GM18498 (cell line): ENCODE results near the gene SHOC2.

ENCODE experiments used
- ATAC-seq: cut with Tn5 transposase; IDR thresholded peaks from one replicate; pipeline ENCODE4 v1.9.1; 2021; ENCODE audit warnings: mild to moderate bottlenecking, moderate library complexity; ENCODE audit not compliant: unreplicated experiment

SHOC2 gene

DNA sequence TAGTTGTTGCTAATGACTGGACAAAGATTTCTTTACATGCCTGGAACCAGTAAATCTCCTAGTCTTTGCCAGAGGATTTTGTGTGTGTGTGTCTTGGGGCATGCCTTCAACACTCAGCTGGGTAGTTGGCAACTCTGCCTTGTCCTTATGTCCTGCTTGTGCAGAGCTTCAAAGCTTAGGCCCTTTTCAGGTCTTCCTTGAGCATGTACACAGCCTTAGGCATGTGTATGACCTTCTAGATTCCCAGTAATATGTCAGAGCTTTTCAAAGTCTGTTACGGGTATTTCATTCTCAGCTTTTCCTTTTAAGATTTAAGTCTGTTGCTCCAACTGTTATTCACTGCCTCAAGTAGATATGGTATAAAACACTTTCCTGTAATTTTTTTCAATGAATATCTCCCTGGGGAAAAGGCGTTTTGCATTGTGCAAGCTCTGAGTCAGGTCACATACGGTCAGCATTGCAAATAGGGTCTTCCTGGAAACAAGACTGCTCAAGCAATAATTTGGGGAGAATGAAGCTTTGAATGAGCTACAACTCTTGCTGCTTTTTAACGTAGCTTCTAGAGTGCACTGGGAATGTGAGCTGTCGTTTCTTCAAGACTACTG is 25.5 kb downstream of the SHOC2 start:
- no peak for ATAC-seq

DNA sequence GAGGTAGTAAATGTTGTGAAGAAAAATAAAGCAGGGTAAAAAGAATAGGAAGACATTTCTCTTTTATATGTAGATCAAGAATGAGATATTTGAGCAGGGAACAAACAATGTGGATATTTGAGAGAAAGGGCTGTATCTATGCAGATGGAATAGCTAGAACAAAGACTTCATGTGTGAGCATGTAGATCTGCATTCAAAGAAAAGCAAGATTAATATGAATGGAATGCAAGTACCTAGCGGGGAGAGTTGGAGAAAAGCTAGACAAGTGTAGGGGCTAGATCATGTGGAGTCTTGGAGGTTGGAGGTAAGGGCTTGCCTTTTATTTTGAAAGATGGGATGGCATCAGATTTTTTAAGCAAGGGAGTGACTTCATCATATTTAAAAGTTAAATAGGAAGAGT is 27.1 kb downstream of the SHOC2 start:
- ATAC-seq, result no peak

DNA sequence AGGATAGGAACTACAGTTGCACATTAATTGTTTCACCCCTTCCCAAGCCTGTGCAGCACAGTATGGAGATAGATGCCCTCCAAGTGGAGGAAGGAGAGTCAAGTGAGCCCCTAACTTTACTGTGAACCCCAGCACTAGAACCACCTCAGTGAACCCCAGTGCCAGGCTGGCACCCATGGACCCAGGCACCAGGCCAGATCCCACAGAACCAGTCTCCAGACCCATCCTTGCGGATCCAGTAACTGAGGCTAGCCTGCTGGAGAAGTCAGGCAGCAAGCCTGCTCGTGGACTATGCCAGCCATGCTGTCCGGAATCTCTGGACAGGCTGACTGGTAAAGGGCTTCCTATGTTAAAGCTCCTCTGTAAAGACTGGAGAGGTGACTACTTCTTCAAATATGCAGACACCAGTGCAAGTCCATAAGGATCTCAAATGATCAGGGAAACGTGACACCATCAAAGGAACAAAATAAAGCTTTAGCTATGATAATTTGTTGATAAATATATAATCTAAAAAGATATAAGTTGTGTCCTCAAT is 27.7 kb downstream of the SHOC2 start:
- no peak for ATAC-seq

DNA sequence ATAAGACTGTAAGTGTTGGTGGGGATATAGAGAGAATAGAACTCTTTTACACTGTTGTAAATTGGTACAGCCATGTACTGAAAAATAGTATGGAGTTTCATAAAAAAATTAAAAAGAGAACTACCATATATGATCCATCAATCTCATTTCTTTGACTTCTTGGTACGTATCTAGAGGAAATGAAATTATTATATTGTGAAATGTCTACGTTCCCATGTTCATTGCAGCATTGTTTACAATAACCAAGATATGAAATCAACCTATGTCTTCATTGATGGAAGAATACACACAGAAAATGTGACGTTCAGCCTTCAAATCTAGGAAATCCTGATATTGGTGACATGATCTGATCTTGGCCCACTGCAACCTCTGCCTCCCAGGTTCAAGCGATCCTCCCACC is 32.0 kb downstream of the SHOC2 start:
- ATAC-seq, result no peak

DNA sequence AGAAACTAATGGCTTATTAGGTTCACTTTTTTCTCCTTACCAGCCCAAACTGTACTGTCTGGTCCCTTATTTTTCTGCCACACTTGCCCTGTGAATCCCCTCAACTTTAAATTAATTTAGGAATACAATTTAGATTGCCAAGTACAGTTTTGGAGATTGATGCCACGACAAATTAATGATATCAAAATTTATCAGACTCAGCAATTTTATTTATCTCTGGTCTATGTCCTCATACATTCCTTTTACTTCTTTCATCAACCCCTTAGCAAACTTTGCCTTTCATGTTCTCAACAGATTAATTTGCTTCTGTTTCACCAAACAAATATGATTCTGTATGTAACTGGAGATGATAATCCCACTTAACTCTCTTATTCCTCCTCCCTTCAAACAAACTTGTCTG is 38.2 kb downstream of the SHOC2 start:
- no peak for ATAC-seq

DNA sequence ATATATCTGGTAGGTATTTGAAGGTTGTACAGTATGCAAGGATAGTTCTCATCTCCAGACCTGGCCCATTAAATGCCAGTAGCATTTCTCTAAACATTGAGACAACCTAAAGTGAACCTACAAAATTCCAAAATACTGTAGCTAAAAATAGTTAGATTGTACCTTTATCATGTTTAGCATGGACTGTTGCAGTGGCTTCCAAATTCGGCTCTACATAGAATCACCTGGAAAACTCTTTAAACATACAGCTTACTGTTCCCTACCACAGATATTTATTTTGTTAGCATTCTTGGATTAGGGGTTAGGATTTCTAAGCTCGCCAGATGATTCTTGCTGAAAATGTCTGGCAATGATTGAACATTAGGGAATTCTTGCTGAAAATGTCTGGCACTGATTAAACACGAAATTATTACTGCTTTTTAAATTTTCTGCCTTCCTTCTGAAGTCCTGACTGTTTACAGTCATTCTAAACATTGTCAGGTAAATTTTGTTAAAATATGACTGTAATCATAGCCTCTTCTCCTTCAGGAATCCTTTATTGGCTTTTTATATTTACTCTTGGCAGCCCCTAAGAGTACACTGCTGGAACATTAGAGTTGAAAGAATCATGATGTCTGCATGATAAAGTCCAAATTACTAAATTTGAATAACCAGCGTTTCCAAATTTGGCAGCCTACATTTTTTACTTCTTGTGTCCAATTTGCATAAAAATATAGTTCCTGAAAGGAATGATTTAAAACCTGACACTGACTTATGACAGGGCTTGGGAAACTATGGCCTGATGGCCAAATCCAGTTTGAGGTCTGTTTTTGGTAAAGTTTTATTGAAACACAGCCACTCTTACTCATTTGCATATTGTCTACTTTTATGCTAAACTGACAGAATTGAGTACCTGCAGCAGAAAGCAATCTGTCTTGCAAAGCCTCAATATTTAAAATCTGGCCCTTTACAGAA is 40.3 kb downstream of the SHOC2 start:
- ATAC-seq, result no peak

DNA sequence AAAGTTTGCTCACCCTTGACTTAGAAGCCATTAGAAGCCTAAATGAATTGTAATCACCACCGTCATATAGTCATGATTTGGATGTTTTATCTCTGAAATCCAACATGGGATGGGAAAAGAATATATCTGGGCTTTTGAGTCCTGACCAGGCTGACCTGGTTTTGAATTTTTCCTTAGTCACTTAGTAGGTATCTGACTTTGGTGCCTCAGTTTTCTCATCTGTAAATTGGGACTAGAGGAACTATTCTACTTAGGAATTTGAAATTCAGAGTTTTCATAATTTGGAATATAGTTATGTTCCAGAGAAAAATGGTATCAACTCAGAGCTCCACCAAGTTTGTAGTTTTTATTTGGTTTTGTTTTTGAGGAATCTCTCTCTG is 40.9 kb downstream of the SHOC2 start:
- no peak for ATAC-seq

DNA sequence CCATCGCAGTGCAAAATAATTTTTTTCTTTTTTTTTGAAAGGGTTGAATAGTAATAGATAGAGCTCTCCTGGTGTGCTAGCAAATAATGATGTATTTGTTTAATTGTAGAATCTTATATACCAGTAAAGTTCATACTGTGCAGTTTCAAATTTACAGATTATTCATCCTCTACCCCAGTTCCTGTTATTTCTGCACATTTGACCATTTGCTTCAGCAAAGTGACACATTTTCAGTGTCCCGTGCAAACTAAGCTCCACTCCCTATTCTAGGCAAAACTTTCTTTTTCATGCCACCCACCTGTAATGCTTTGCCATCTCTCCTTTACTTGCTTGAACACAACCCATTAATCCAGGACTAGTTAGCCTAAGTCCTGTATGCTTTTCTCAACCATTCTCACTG is 43.0 kb downstream of the SHOC2 start:
- no peak for ATAC-seq

DNA sequence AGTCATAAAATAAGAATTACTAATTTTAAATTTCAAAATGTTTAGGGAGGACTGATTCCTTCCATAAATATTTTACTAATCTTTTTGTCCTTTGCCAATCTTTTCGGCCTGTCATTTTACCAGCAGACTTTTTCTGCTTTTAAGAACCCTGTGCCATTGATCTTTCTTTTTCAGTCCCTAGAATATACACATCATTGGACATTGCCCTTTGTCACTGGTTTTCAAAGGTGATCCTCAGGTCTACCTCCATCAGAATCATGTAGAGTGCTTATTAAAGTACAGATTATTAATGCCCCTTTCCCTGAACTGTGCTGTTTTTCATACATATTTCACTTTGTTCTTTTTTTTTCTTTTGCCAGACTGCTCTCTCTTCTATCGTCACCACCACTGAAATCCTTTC is 43.8 kb downstream of the SHOC2 start:
- ATAC-seq, result no peak

DNA sequence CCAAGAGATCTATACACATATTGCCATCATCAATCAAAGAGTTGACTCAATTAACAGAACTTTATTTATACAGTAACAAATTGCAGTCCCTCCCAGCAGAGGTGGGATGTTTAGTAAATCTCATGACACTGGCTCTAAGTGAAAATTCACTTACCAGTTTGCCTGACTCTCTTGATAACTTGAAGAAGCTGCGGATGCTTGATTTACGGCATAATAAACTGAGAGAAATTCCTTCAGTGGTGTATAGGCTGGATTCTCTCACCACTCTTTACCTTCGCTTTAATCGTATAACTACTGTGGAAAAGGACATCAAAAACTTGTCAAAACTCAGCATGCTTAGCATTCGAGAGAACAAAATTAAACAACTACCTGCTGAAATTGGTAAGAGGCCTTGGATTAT is 45.3 kb downstream of the SHOC2 start:
- no peak for ATAC-seq

DNA sequence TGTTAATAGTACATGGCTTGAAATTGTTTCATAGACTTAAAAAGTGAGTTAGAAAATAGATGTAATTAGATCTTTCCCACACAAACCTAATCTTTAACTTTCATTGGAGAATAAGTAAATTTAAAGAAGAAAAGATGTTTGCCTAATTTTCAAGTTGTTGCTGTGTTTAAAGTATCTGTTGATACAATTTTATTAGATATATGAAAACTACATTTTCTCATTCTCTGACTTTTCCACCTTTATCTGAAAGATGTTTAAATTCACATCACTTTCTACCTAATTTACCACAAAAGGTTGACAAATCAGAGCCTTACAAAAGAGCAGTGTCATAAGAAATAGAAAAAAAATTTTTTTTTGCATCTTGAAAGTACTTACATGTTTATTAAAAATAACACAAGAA is 45.8 kb downstream of the SHOC2 start:
- no peak for ATAC-seq

DNA sequence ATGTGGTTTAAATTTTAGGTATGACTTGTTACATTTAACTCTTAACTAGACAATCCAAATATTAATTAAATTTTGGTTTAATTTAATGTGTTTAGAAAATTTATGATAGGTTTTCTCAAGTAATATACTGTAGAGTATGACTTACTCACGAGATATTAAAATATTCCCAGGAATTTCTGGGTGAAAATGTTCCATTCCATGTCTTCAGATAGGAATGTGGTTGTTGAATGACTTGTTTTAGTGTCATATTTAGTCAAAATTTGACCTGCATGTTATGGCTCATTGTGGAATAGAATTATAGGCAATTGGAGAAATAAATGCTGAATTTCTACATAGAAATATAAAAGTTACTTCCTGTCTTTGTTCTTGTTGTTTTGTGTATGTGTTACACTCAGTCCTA is 46.7 kb downstream of the SHOC2 start:
- ATAC-seq, result no peak

DNA sequence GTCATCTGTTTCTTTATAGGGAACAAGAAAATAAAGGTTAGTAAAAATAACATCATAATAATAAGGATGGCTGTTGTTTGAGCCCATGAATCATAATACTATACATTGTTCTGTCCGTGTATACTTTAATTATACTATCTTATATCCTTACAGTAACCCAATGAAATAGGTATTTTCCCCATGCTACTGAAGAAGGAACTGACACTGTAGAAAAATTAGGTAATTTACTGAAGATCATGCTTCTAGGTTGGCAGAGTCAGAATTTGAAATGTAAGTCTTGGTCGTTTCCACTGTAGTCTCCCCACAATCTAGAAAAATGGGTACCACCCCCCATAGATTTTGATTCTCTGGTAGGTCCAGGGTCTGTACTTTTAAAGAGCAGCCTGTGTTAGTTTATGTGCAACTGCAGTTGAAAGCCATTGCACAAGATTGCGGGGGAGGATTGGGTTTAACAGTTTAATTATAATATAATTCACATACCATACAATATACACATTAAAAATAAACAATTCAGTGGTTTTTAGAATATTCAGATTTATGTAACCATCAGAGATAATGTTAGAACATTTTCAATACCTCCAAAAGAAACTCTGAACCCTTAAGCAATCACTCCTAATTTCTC is 47.7 kb downstream of the SHOC2 start:
- no peak for ATAC-seq

DNA sequence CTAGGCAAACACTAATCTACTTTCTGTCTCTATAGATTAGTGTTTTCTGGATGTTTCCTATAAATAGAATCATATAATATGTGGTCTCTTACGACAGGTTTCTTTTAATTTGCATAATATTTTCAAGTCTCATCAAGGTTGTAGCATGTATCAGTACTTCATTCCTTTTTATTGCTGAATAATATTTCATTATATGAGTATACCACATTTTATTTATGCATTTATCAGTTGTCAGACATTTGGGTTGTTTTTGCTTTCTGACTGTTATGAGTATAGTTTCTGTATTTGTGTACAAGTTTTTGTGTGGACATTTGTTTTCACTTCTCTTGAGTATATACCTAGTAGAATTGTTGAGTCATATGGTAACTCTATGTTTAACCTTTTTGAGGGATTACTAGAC is 48.2 kb downstream of the SHOC2 start:
- peak; percentile 48 for ATAC-seq

DNA sequence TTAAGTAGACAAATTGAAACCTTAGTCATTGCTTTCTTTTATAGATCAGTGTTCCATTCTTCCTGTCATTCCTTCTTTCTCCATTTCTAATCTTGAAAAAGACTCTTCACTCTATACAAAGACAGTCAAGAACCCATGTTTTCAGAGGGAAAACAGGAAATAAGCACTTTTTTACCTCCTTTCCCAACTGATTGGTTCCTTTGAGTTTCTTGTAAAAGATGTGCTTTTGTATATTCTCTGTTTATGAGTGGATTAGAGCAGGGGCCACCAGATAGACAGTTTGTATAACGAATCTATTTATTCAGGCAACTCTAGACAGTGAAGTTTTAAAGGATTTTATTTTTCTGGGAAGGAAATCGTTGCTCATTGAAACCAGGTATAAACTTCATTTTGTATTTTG is 49.8 kb downstream of the SHOC2 start:
- ATAC-seq, result no peak

DNA sequence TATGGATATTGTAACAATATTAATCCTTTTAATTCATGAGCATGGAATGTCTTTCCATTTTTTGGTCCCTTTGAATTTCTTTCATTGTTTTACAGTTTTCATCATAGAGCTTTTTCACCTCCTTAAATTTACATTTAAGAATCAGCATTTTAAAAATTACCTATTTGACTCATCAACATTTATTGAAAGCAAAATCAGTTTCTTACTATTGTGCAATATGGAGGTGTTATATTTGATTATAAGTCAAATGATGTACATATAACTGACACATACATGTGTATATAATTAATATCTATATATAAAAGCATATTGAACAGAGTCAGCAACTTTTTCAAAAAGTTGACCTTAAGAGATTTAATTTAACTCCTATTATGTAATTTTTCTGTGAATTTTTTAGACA is 52.2 kb downstream of the SHOC2 start:
- ATAC-seq, result no peak

DNA sequence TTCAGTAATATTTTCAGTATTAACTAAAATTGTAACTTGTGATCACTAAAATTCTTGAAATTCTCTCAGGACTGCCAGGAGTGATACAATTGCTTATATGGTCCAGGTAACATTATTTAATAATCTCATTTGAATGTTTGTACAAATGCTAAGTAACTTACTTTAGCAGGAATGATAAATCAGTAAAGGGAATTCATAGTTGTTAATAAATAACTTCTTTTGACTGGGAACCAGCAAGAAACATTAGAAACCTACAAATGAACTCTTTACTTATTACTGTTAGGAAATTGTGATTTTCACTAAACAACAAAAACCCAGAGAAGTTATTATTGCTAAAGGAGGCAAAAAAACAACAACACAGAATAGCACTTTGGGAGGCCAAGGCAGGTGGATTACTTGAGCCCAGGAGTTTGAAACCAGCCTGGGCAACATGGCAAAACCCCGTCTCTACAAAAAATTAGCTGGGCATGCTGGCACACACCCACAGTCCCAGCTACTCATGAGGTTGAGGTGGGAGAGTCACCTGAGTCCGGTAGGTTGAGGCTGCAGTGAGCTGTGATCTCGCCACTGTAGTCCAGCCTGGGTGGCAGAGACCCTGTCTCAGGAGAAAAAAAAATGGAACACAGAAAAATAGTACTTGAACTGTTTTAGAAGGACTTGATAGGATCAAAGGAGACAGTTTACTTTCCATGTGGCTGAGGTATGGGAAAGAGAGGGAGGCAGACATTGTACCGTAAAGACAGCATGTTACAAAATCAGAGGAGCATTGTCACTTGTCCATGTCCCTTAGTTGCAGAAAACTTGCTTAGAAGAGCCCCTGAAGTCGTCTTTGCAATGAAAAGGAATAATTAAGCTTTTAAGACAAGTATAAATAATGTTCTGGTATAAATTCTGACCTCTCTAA is 53.1 kb downstream of the SHOC2 start:
- no peak for ATAC-seq

DNA sequence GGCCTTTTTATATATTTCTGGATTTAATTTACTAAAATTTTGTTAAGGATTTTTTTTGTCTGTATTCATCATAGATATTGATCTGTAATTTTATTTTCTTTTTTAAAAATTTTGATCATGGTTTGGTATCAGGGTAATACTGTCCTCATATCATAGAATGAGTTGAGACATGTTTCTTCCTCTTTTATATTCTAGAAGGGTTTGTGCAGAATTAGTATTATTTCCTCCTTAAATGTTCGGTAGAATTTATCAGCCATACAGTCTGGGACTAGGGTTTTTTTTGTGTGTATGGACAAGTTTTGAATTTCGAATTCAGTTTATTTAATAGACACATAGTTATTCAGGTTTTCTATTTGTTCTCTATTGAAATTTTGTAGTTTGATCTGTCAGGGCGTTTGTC is 54.0 kb downstream of the SHOC2 start:
- ATAC-seq, result no peak

DNA sequence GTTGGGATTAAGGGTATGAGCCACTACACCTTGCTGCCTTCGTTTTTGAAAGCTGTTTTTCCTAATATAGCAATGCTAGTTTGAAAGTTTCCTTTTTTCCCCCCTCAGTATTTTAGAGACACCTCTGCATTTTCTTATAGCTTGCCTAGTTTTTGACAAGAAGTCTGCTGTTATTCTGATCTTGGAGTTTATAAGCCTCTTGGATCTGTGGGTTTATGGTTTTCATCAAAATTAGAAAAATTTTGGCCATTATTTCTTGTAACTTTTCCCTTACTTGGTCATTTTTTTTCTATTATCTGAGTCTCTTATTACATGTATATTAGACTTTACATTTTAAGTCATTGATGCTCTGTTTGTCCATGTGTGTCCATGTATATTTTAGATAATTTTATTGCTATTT is 57.2 kb downstream of the SHOC2 start:
- no peak for ATAC-seq

DNA sequence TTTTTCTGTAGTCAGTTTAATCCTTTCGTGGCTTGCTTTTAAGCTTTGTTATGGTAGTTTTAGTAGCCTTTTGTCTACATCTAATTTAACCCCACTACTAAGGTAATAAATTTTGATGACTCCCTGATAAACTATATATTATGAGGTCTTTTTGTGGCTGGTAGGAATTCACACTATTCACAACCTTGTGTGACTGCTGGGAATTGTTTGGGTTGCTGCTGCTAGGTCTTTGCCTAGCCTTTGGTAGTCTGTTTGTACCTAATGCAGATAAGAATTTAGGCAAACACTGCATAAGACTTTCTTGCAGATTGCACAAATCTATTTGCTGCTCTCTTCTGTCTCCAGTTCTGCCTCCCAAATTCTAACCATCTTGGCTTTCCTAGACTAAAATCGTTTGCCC is 58.3 kb downstream of the SHOC2 start:
- no peak for ATAC-seq

DNA sequence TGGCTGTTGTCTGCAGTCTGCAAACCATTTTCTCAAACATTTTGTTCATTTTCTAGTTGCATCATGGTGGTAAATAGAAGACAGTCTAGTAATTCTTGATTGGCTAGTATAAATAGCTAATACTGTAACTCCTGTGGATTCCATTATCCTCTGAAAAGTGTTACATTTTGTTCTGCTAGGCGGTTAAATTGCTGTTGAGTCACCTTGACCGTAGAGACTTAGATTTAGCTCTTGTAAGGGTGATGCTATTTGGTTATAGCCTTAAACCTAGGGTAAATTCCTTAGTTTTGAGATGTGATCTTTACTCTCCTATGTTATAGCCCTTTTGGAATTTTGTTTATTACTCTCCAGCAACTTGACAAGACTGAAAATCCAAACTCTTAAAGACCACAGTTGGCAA is 58.8 kb downstream of the SHOC2 start:
- ATAC-seq, result no peak
